Measurements from ENCODE around the gene NKPD1. TPM values are rescaled to one million over a fixed set of nuclear protein-coding genes. Genes with fewer than 3 reads are reported as not detected.

Gene NKPD1
- total and polyA plus RNA-seq, 10 of the 15 experiments (the other 5 are each of a cell fraction or from before 2014, with no cell fraction given), result 0.05 to 0.18 (median 0.06) TPM; not detected in 7

- Histone ChIP-seq H2AFZ (ENCODE audit: control insufficient read depth, low read depth, low read length) (no peak overlapping the region), H3K4me2 (ENCODE audit: control insufficient read depth, insufficient read depth) (no peak overlapping the region), H3K27ac (ENCODE audit: control insufficient read depth, insufficient read depth) (no peak overlapping the region), H4K20me1 (ENCODE audit: control insufficient read depth, insufficient read depth) (no peaks in the 10 kb centered on the region), H3K9me3 (replicated peaks; ENCODE audit: control insufficient read depth, insufficient read depth, low read length) (no peaks in the 10 kb centered on the region; the same call in 2 of the 3 replicates), H3K9ac (ENCODE audit: control insufficient read depth, insufficient read depth, low read length) (no peak overlapping the region), H3K36me3 (ENCODE audit: control insufficient read depth in 2 of 2, insufficient read depth in 2 of 2, low read length in 1 of 2) (peaks cover 0 to 6% of the 10 kb centered on the region in 2 experiments; a peak in 2 of 4 replicates), H3K4me3 (no peak overlapping the region), H3K79me2 (ENCODE audit: control insufficient read depth, insufficient read depth, low read length) (no peaks in the 10 kb centered on the region), H3K4me1 (ENCODE audit: control insufficient read depth, insufficient read depth, low read length) (peaks cover 14% of the 10 kb centered on the region), H3K27me3 (replicated peaks in 1 of 2; ENCODE audit: control insufficient read depth in 2 of 2, insufficient read depth in 2 of 2, low read length in 1 of 2) (peaks cover 5 to 9% of the 10 kb centered on the region in 2 experiments; a peak in 3 of 4 replicates)
- no TSS peak for BruUV-seq (replicated peaks)
- ChIA-PET POLR2A (interaction anchor here (1.5 kb wide), 1 partner anchor 14 kb away, joined by 7 read pairs; no protein-coding TSS in a partner anchor), RAD21 (ENCODE audit: unreplicated experiment) (interaction anchor here (1.2 kb wide), 1 partner anchor 161 kb away, joined by 3 read pairs; no protein-coding TSS in a partner anchor), SMC1A (ENCODE audit: uncharacterized antibody, unreplicated experiment) (no interaction called here), CTCF (interaction anchor here (1.2 kb wide), 1 partner anchor 13 kb away, joined by 3 read pairs; no protein-coding TSS in a partner anchor)
- intact Hi-C loops (cut with micrococcal nuclease; ENCODE audit: unreplicated experiment), result no loop called here
- no peak for ATAC-seq
- FAIRE-seq, result no peak
- DNase-seq (ENCODE audit: low read depth, low spot score), result no peak
- TF ChIP-seq PKNOX1 (IDR thresholded peaks at IDR 0.05) (no peak), POLR2AphosphoS5 (IDR thresholded peaks at IDR 0.05; ENCODE audit: low read length) (peak; percentile 41; the same call in 1 of the 2 replicates)
- in situ Hi-C loops (cut with MboI), result no loop called here
- WGBS (ENCODE audit: insufficient coverage, insufficient replicate concordance, low lambda C conversion rate, missing lambda C conversion rate), result 75% methylated on average over 4 of the region's 4 CpGs
Observed at GRCh38 chr19:45150751-45151281, 10.0 kb downstream of the NKPD1 start.

DNA sequence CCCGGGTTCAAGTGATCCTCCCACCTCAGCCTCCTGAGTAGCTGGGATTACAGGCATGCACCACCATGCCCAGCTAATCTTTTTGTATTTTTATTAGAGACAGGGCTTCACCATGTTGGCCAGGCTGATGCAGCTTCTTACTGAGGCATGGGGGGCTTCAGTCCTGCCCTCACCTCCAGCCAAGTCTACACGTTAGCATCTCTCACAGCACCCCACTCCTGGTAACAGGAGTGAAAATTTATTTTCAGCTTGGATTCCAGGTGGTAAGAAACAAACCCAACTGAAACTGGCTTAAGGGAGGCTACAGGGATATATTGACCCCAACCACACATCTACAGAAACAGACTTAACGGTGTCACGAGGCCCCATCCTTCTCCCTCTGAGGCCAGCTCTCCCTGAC lies 10.6 kb downstream of the NKPD1 start:
- H3K27ac ChIP-seq (ENCODE audit: control insufficient read depth, insufficient read depth), result no peak overlapping the region
- CTCF ChIA-PET, result interaction anchor here (1.2 kb wide), 1 partner anchor 14 kb away, joined by 3 read pairs; no protein-coding TSS in a partner anchor
- no peak overlapping the region for H3K4me2 ChIP-seq (ENCODE audit: control insufficient read depth, insufficient read depth)
- no peaks in the 10 kb centered on the region; the same call in 2 of the 3 replicates for H3K9me3 ChIP-seq (replicated peaks; ENCODE audit: control insufficient read depth, insufficient read depth, low read length)
- H2AFZ ChIP-seq (ENCODE audit: control insufficient read depth, low read depth, low read length), result no peak overlapping the region
- ATAC-seq (no peak), DNase-seq (ENCODE audit: low read depth, low spot score) (no peak), FAIRE-seq (no peak)
- no peak overlapping the region for H3K9ac ChIP-seq (ENCODE audit: control insufficient read depth, insufficient read depth, low read length)
- peaks cover 14% of the 10 kb centered on the region for H3K4me1 ChIP-seq (ENCODE audit: control insufficient read depth, insufficient read depth, low read length)
- no peaks in the 10 kb centered on the region for H4K20me1 ChIP-seq (ENCODE audit: control insufficient read depth, insufficient read depth)
- 83% methylated on average over 4 of the region's 4 CpGs for WGBS (ENCODE audit: insufficient coverage, insufficient replicate concordance, low lambda C conversion rate, missing lambda C conversion rate)
- POLR2A ChIA-PET, result interaction anchor here (1.5 kb wide), 1 partner anchor 15 kb away, joined by 7 read pairs; no protein-coding TSS in a partner anchor
- no TSS peak for BruUV-seq (replicated peaks)
- RAD21 ChIA-PET (ENCODE audit: unreplicated experiment), result interaction anchor here (1.2 kb wide), 1 partner anchor 161 kb away, joined by 3 read pairs; no protein-coding TSS in a partner anchor
- intact Hi-C loops (cut with micrococcal nuclease; ENCODE audit: unreplicated experiment) (no loop called here), in situ Hi-C loops (cut with MboI) (no loop called here)
- H3K27me3 ChIP-seq (replicated peaks in 1 of 2; ENCODE audit: control insufficient read depth in 2 of 2, insufficient read depth in 2 of 2, low read length in 1 of 2), result peaks cover 5 to 9% of the 10 kb centered on the region in 2 experiments; a peak in 3 of 4 replicates
- H3K36me3 ChIP-seq (ENCODE audit: control insufficient read depth in 2 of 2, insufficient read depth in 2 of 2, low read length in 1 of 2), result peaks cover 0 to 10% of the 10 kb centered on the region in 2 experiments; a peak in 2 of 4 replicates
- no peaks in the 10 kb centered on the region for H3K79me2 ChIP-seq (ENCODE audit: control insufficient read depth, insufficient read depth, low read length)
- H3K4me3 ChIP-seq, result no peak overlapping the region
- SMC1A ChIA-PET (ENCODE audit: uncharacterized antibody, unreplicated experiment), result no interaction called here
- no peak for TF ChIP-seq E2F8 (IDR thresholded peaks at IDR 0.05; ENCODE audit: low read depth, partially characterized antibody)
- TF ChIP-seq PAX8 (IDR thresholded peaks at IDR 0.05), result no peak
- no peak for TF ChIP-seq NR2C2 (IDR thresholded peaks at IDR 0.05; ENCODE audit: borderline replicate concordance, control insufficient read depth, insufficient read length, low read depth)
- TF ChIP-seq, protein P1, sequence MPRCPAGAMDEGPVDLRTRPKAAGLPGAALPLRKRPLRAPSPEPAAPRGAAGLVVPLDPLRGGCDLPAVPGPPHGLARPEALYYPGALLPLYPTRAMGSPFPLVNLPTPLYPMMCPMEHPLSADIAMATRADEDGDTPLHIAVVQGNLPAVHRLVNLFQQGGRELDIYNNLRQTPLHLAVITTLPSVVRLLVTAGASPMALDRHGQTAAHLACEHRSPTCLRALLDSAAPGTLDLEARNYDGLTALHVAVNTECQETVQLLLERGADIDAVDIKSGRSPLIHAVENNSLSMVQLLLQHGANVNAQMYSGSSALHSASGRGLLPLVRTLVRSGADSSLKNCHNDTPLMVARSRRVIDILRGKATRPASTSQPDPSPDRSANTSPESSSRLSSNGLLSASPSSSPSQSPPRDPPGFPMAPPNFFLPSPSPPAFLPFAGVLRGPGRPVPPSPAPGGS (IDR thresholded peaks at IDR 0.05; ENCODE audit: borderline replicate concordance, insufficient read depth, low read depth, low read length, poor library complexity, severe bottlenecking), result no peak
- no peak for TF ChIP-seq SIN3A (IDR thresholded peaks at IDR 0.05; ENCODE audit: low read depth, low read length)
- no peak for TF ChIP-seq ATF7 (IDR thresholded peaks at IDR 0.05; ENCODE audit: low read depth)
